C4-2B (cell line): ENCODE data around the gene MESD.

Experiments used
- H3K27ac ChIP-seq: fragments of 450-650 bp; 2 replicates; pipeline ENCODE4 v1.5.1; 2017
- CTCF ChIP-seq: fragments of 450-650 bp; conservative IDR thresholded peaks from 2 replicates; pipeline ENCODE4 v1.5.1; 2017; ENCODE audit warnings: mild to moderate bottlenecking
- ZFX ChIP-seq: fragments of 450-650 bp; IDR thresholded peaks from 2 replicates; pipeline ENCODE4 v1.6.1; 2017

MESD gene

GRCh38 chr15:80989518-80990478 is at the start of gene MESD:
Gene MESD (minus strand): TSS chr15:80989819. CDS start chr15:80989791, 28 bp downstream.
- H3K27ac ChIP-seq: peak within 1 kb of the TSS; percentile 81
- TF ChIP-seq ZFX (peak; percentile 51; the same call in 1 of the 2 replicates), CTCF (no peak)

- no peak overlapping the region for H3K27ac ChIP-seq
These were observed 49.5 kb upstream of the MESD start for GRCh38 chr15:81038975-81039607.

GRCh38 chr15:81037952-81038743 is 48.5 kb upstream of the MESD start:
- no peak overlapping the region for H3K27ac ChIP-seq
- TF ChIP-seq ZFX (no peak), CTCF (no peak)

More at GRCh38 chr15:81038975-81039607, 49.5 kb upstream of the MESD start:
- TF ChIP-seq ZFX (no peak), CTCF (no peak)

- peak overlapping the region; percentile 69; the same call in 1 of the 2 replicates for H3K27ac ChIP-seq
- TF ChIP-seq ZFX (peak; percentile 31; the same call in 1 of the 2 replicates), CTCF (no peak)
These were observed 43.9 kb upstream of the MESD start for GRCh38 chr15:81033508-81033907.

GRCh38 chr15:81032818-81033217 is 43.2 kb upstream of the MESD start:
- TF ChIP-seq CTCF (peak; percentile 45), ZFX (no peak)
- peak overlapping the region; percentile 78 for H3K27ac ChIP-seq

- TF ChIP-seq CTCF: no peak
- TF ChIP-seq ZFX: no peak
- peak overlapping the region; percentile 78 for H3K27ac ChIP-seq
These were observed 42.7 kb upstream of the MESD start for GRCh38 chr15:81032355-81032754.
